Activated T-cell treated with anti-CD3 and anti-CD28 coated beads for 24 hours (primary cell): ENCODE measurements around the gene SBK3.
"Not testable (repeated sequence)": the region's sequence is repeated elsewhere in the genome, so short reads cannot be mapped to it uniquely, and the experiment has no call there.

Experiments
- DNase-seq: peaks from one replicate; pipeline ENCODE4 v3.0.0-alpha.2; 2020; ENCODE audit warnings: low read depth

SBK3 gene

DNA sequence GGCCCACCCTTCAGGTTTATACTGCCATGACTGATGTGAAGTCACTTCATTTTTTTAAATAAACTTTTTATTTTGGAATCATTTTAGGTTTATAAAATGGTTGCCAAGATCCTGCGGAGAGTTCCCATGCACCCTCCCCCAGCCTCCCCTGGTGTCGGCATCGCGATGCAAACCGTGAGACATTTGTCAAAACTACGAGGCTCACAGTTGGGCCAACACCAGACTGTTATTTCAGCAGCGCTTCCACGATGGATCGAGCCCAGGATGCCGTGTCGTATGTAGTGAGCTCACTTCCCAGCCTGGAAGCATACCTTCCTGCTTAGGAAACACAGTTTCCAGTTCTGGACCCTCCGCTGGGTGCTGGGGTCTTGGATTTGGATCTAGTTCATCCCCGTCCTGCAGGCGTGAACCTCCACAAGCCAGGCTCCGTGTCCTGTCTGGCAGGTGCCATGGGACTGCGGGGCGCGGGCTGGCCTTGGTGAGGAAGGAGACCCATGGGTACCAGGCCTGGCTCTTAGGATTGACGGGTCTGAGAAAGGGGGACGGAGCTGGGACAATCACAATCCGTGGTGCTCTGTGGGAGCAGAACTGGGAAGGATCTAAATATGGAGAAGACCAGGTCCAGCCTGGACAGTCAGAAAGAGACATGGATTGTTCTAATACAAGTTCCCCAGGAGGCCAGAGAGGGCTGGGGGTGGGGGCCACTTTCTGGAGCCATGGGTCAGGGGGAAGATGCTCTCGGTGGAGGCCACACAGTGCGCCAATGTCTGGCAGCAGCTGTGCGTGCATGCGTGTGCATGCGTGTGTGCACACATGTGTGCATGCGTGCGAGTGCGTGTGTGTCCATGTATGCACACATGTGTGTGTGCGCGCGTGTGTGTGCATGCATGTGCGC lies 6.0 kb downstream of the SBK3 start:
- no peak for DNase-seq

DNA sequence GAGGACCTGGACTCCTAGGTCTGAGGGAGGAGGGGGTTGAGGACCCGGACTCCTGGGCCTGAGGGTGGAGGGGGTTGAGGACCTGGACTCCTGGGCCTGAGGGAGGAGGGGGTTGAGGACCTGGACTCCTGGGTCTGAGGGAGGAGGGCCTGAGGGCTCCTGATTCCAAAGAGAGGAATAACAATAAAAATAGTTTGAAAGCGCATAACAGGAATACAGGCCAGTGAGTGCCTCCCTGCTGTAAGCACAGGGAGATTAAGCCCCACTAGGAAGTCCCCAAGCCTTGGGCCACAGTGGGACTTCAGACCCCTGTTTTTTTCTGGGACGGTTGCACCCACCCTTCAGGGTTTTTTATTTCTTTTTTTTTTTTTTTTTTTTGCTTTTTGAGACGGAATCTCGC lies 7.2 kb downstream of the SBK3 start:
- no peak for DNase-seq

DNA sequence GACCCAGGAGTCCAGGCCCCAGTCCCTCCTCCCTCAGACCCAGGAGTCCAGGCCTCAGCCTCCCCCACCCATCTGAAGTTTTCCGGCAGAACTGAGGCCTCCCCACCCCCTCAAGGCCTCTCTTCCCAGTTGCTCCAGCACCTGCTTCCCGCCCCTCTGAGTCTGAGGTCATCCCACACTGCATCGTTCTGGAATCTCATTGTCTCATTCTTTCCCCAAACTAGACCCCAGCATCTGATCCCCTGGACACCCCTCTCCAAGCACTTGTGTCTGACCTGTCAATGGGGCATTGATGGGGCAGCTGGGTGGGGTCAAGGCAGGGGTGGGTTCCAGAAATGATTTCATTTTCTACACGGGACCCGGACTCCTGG lies 7.6 kb downstream of the SBK3 start:
- DNase-seq, result no peak

DNA sequence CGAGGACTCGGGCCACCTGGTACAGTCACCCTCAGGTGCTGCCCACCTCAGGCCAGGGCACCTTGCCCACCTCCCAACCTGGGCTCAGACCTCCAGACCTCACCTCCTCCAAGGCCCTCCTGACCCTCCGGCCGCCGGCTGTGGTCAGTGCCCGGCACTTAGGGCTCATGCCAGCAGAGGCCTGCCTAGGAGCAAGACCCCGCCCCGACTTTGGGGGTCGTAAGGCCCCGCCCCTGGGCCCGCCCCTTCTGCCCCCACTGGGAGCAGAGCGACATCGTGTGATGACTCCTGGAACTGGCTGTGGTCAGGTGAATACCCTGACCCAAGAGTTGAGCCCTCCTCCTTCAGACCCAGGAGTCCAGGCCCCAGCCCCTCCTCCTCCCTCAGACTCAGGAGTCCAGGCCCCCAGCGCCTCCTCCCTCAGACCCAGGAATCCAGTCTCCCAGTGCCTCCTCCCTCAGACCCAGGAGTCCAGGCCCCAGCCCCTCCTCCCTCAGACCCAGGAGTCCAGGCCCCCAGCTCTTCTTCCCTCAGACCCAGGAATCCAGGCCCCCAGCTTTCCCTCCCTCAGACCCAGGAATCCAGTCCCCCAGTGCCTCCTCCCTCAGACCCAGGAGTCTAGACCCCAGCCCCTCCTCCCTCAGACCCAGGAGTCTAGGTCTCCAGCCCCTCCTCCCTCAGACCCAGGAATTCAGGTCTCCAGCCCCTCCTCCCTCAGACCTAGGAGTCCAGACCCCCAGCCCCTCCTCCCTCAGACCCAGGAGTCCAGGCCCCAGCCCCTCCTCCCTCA lies 8.2 kb downstream of the SBK3 start, which contains the start of gene SBK2:
Gene SBK2, minus strand, starts transcription at position 183 of the 790 bp plus-strand sequence. CDS start 839 bp downstream, outside the sequence.
- DNase-seq, result no peak

DNA sequence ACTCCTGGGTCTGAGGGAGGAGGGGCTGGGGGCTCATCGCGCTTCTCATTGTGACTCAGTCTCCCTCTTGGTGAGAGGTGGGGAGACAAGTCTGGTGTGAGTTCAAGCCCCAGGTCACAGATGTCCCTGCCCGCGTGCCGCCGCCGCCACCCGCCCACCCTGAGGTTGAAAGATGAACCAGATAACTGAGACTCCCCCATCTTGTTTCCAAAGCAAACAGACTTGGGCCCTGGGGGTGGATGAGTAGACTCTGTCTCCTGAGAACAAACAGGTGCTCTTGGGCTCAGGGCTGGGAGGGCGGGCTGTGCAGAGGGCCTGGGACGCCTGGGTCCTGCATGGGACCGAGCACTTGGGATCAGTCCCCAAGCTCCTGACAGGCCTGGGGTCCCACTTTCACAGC lies 9.0 kb downstream of the SBK3 start:
- DNase-seq, result no peak

DNA sequence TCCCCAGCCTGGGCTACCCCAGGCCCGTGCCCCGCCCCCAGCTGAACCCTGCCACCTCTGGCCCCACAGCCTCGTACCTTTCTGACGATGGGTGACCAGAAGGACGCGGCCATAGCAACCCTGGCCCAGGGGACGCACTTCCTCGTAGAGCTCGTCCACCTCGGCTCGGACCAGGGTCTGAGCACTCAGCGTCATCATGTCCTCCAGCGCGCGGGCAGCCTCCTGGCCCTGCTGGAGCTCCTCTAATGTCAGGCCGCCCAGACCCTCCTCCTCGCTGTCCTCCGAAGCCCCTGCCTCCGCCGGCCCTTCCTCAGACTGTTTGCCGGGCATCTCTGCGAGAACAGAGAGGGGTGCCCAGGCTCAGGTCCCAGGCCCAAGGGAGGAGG lies 9.4 kb downstream of the SBK3 start:
- DNase-seq, result no peak

DNA sequence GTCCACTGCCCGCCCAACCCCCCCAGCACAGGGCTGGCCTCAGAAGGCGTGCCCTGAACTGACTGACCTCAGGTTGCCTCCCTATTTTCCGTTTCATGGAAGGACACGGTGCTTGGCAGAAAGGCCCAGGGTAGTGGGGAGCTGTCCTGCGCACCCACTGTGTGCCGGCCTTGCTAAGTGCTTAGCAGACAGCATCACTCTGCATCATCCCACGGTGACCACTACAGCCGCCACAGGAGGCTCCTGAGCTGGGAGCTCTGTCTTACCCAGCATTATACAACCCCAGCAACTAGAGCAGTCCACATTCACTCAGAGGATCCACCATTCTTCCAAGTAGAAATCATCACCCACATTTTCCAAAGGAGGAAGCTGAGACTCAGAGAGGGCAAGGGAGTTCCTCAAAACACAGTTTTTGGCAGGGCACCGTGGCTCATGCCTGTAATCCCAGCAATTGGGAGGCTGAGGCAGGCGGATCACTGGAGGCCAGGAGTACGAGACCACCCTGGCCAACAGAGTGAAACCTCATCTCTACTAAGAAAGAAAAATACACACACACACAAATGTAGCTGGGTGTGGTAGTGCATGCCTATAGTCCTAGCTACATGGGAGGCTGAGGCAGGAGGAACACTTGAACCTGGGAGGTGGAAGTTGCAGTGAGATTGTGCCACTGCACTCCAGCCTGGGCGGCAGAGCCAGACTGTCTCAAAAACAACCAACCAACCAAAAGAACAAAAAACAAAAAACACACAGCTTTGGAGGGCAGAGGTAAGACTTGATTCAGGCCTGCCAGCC lies 10.0 kb downstream of the SBK3 start:
- no peak for DNase-seq

DNA sequence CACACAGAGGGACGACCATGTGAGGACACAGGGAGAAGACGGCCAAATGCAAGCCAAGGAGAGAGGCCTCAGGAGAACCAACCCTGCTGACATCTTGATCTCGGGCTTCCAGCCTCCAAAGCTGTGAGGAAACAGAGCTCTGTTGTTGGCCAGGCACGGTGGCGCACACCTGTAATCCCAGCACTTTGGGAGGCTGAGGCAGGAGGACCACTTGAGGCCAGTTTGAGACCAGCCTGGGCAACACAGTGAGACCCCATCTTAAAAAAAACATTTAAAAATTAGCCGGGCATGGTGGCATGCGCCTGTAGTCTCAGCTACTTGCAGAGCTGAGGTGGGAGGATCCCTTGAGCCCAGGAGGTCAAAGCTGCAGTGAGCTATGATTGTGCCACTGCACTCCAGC lies 11.1 kb downstream of the SBK3 start:
- not testable (repeated sequence) for DNase-seq

DNA sequence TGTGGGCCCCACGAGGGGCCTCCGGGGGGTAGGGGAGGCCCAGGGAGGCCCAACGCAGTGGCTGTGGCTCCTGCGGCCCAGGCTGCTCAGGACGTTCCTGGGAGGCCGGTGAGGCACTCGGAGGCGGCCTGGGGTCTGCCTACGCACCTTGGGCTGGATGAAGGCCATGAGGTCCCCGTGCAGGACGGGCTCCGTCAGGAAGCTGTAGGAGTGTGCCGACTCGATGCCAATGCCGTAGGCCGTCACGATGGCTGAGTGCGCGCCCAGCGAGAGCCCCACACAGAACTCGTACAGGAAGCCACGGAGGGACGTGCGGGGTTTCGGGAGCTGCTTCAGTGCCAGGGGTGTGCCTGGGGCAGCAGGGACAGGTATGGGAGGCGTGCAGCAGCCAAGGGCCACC lies 14.3 kb downstream of the SBK3 start:
- no peak for DNase-seq

DNA sequence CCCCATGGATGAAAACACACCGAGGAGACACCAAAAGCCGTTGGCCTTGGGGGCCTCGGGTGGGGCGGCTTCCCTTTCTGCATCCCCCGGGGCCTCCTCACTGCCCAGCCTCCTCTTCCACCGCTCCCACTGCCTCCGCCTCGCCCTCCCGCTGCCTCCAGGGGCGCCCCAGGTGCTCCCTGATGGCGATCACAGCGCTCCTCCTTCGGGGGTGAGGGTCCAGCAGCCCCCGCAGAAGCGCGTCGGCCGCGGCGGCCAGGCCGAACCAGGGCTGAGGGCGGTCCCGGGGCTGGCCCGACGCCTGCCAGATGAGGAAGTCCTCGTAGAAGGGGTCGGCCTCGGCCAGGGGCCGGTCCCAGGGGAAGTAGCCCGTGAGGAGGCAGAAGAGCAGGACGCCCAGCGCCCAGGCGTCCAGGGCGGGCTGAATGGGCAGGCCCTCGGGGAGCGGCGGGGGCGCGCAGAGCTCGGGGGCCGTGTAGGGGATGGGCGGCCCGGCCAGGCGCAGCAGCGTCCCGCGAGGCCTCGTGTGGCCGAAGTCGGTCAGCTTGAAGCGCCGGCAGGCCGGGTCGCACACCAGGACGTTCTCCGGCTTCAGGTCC lies 15.6 kb downstream of the SBK3 start:
- no peak for DNase-seq

DNA sequence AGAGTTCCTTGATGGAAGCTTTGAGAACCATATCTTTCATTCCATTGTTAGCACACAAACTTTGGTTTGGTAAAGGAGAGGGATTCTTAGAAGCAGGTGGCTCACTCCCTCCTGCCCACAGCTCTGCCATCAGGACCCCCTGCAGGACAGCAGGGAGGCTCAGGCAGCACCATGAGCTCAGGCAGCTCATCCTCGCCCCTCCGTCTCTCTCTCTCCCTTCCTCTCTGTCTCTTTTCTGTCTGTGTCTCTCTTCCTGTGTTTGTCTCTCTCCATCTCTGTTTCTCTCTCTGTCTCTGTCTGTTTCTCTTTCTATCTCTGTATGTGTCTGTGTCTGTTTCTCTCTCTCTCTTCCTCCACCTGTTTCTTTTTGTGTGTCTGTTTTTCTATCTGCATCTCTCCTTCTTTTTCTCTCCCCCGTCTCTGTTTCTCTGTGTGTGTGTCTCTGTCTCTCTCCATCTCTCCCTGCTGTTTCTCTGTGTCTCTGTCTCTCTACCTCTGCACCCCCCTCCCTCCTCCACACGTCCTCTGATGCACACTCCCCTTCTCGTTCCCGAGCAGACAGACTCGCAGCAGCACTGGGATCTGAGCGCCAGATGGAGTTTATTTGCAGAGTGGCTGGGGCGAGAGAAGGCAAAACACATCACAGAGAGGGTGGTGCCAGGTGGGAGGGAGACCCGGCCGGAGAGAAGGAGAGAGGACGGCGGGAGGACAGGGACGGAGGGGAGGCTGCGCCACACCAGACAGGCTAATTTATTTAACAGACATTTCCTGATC lies 17.1 kb downstream of the SBK3 start:
- no peak for DNase-seq

DNA sequence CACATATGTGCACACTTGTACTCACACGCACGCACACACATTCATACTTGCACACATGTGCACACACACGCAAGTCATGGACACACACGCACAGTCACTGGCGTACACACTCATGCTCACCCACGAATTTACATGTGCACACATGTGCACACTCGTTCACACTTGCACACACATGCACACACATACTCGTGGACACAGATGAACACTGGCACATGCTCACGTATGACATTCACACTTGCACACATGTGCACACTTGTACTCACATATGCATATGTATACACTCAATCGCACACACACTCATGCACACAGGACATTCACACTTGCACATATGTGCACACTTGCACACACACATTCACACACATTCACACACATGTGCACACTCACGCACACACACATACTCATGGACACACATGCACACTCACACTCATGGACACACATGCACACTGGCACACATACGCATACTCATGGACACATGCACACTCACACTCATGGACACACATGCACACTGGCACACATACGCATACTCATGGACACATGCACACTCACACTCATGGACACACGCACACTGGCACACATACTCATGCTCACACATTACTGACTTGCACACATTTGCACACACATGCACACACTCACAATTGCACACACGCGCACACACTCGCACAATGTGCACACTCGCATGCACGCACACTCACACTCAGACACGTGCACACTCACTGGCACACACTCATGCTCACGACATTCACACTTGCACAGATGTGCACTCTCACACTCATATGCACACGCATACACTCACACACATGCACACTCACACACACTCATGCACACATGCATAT lies 17.9 kb downstream of the SBK3 start:
- DNase-seq, result no peak

DNA sequence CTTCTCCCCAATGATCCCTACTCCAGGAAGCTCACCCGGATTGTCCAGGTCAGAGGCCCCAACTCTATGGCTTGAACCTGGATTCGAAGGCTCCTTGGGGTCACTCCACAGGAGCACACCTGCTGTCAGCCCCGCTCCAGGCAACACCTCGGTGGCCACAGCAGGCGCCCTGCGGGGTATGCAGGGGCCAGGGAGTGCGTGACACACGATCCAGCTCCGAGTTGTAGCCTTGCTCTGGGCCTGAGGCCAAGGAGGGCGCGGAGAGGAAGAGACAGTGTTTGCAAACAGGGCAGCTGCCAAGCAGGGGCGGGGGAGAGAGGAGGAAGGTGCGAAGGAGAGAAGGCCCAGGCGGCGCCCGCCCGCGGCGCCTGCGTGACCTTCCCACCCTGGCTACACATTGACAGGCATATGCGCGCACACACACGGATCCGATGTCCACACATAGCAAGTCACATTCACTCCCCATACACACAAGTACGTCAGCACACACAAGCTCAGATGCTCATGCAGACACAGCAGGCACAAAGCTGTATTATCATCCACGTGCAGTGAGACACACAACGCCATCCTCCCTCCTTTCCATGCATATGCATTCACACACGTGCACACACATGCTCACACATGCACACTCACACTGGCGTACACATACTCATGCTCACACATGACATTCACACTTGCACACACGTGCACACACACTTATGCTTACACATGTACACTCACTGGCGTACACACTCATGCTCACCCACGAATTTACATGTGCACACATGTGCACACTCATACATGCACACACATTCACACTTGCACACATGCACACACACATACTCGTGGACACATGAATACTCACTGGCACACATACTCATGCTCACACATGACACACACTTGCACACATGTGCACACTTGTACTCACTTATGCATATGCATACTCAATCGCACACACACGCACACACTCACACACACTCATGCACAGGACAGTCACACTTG lies 18.8 kb downstream of the SBK3 start:
- no peak for DNase-seq

DNA sequence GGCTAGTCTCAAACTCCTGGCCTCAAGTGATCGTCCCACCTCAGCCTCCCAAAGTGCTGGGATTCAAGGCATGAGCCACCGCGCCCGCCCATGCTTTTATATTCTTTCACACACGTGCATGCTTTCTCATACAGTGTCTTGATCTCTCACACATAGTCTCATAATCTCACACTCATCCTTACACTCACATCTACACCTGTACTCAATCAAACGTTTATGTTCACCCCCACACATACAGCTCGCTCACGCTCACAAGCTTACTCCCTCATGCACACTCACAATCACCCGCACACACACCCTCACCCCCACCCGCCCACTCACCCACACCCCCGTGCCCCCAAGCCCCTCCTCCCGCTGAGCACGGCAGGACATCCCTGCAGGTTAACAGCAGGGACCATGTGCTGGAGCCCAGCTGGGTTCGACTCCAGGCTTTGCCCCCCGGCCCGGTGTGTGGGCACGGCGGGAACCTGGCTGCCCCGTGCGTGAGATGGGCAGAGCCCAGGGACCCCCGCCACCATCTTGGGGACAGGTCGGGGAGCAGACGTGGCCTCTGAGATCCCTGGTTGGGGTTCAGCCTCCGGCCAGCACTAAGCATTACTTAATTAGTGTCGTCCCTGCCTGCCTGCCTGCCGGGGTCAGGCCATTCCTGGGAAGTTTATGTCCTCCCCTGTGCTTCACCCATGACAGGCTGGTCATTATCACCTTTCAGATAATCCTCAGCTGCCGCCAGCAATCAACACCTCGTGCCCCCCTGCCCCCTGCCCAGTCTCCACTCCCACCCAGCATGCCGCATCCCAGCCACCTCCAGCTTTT lies 19.8 kb downstream of the SBK3 start:
- no peak for DNase-seq

DNA sequence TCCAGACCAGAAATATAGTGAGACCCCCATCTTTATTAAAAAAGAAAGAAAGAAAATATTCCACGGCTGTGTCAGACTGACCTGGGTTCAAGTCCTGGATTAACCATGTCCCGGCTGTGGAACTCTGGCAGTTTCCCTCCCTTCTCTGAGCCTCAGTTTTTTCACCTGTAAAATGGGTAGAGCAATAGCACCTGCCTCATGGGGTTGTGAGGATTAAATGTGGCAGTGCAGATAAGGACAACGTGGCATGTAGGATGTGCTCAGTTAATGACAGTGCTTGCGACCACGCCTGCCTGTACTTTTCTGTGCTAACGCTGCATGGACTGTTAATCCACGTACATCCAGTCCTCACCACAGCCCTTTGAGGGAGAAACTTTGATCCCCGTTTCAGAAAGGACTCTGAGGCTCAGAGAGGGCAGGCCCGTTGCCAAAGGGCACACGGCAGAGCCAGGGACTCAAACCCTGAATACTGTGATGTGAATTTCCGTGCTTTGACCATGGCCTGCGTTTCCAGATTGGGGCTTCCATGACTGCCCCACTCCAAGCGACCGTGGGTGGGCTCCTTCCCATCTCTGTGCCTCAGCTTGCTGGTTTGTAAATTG lies 24.6 kb downstream of the SBK3 start:
- no peak for DNase-seq

DNA sequence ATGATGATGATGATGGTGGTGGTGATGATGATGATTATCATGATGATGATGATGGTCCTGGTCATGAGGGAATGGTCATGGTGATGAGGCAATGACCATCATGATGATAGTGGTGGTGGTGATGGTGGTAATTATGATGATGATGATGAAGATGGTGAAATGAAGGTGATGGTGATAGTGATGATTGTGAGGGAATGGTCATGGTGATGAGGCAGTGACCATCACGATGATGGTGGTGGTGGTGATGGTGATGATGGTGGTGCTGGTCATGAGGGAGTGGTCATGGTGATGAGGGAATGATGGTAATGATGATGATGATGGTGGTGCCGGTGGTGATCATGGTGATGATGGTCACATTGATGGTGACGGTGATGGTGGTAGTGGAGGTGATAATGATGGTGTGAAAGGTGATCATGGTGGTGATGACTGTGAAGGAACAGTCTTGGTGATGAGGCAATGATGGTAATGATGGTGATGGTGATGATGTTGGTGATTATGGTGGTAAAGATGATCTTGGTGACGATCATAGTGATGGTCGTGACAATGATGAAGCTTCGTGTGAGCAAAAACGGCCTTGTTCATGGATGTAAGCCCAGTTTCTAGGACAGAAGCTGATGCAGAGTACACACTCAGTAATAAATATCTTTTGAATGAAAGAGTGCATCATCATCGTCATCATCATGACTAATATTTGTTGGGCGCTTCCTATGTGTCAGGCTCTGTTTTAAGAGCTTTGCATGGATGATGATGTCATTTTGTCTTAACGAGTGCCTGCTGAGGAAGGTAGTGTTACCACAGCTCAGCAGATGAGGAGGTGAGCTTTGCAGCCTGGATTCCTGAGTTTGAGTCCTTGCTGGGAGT lies 25.7 kb downstream of the SBK3 start:
- no peak for DNase-seq
